SK-N-MC (cell line): Measurements from ENCODE around the gene AJAP1.
"Not testable (repeated sequence)": the region's sequence is repeated elsewhere in the genome, so short reads cannot be mapped to it uniquely, and the experiment has no call there.

Experiments
- DNase-seq: peaks from one replicate; pipeline ENCODE4 v3.0.0-alpha.2; 2011; ENCODE audit warnings: low read depth, low spot score
- H3K27ac ChIP-seq: fragments of 200-600 bp; sonication (generic); 2 replicates; pipeline ENCODE4 v1.5.1; 2016; ENCODE audit warnings: mixed run types
- H3K36me3 ChIP-seq: fragments of 200-600 bp; sonication (generic); 2 replicates; pipeline ENCODE4 v1.6.1; 2017; ENCODE audit warnings: antibody characterized with exemption, low read length, mixed read lengths; ENCODE audit not compliant: insufficient read depth
- H3K4me3 ChIP-seq: fragments of 200-600 bp; sonication (generic); 2 replicates; pipeline ENCODE4 v1.5.1; 2016
- H3K9ac ChIP-seq: fragments of 200-600 bp; sonication (generic); 2 replicates; pipeline ENCODE4 v1.8.0; 2017; ENCODE audit warnings: mixed run types, mixed read lengths; ENCODE audit not compliant: insufficient read length
- H3K9me3 ChIP-seq: fragments of 200-600 bp; sonication (generic); 2 replicates; pipeline ENCODE4 v1.6.1; 2017; ENCODE audit warnings: low read depth, mild to moderate bottlenecking, antibody characterized with exemption, low read length, moderate library complexity, mixed read lengths
- EZH2 ChIP-seq: fragments of 200-600 bp; sonication (generic); IDR thresholded peaks from one replicate; pipeline ENCODE4 v1.6.1; 2017; ENCODE audit warnings: antibody characterized with exemption
- FOXP2 ChIP-seq: optimal IDR thresholded peaks from 2 replicates; pipeline ENCODE3; 2011; ENCODE audit warnings: mild to moderate bottlenecking, moderate library complexity; ENCODE audit not compliant: insufficient read depth; ENCODE audit errors: extremely low read length, control extremely low read depth
- POLR2AphosphoS5 ChIP-seq: IDR thresholded peaks from 2 replicates; pipeline ENCODE4 v1.6.1; 2012; ENCODE audit warnings: mild to moderate bottlenecking, low read depth, low read length, borderline replicate concordance

The AJAP1 gene

DNA sequence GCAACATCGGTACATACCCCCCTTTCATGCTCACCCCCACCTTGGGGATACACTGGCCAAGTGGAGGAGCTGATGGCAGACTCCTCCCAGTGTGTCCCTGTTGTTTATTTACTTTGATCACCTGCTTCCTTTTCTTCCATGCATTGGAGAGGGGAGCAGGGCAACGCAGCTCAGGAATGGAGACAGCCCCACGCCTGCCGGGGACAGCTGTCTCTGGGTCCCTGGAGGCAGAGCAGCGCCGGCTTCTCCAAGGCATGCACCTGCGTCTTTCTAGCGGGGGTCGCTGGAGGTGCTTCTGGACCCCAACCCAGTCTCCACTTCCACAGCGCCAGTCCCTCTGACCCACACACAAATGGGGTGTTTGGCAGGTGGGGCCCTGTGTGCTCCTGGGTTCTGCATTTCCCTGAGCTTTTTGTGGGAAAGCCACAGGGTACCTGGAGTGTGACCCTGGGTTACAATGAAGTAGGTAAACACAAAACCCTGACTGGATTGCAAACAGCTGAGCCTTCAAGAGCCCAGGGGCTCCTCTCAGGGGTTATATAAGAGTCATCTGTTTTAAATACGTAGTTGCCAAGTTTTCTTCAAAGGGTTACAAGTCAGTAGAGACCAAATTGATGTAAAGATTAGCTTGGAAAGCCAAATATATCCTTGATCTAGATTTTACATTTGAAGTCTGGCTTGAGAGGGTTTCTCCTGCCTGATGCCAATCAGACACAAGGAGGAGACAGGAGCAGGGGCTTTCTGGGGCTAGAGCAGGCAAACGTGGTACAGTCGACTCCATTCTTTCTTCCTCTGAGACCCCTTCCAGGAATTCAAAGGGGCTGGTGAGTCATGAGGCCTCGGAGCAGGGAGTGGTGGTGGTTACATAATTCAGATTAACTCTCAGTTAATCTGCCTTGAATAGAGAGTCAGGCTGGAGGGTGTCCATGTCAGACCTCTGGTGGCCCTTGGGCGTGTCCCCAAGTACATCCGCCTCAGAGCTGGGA is 4.5 kb downstream of the AJAP1 start:
- Histone ChIP-seq H3K4me3 (no peak overlapping the region), H3K36me3 (no peaks in the 10 kb centered on the region), H3K9me3 (no peaks in the 10 kb centered on the region), H3K27ac (no peak overlapping the region), H3K9ac (no peak overlapping the region)
- no peak for DNase-seq
- TF ChIP-seq EZH2, result no peak

DNA sequence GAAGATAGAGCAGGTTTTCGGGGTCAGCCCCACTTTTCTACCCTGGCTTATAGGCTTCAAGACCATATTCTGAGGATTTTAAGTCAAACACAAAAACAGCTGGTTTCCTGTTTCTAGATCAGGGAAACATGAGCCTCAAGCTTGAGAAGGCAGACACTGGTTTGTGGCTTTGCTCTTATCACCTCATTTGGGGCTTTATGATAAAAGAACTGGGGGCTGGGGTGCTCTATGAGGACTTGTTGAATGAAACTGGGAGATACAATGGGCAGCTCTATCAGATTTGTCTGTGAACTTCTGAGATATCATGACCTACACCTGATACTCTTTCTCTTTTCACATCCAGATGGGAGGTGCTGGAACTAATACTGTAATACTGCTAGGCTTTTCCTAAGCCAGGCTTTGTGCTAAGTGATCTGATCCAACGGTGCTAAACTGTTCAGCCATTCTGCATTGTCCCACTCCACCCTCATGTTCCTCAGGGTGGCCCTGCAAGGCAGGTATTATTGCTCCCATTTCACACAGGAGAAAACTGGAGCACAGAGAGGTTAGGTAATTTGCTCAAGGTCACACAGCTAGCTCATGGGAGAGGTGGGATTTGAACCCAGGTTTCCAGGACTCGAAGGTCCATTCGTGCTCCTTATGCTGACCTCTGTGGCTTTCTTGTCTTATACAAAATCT is 6.6 kb downstream of the AJAP1 start:
- H3K4me3 ChIP-seq, result no peak overlapping the region
- H3K27ac ChIP-seq, result no peak overlapping the region
- no peaks in the 10 kb centered on the region for H3K36me3 ChIP-seq
- no peak for TF ChIP-seq POLR2AphosphoS5
- no peaks in the 10 kb centered on the region for H3K9me3 ChIP-seq
- no peak overlapping the region for H3K9ac ChIP-seq
- no peak for DNase-seq

DNA sequence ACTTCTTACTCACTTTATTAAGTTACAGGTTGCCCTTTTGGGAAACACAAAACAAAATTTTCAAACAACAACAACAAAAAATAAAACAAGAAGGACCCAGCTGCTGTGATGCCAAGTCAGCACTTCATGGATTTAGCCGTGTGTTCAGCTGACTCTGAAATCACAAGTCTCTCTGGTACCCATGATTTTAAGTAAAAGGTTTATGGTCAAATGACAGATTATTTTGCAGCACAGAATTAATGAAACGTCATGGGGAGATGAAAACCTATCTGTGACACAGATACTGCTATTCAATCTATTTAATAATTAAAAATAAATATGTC is 7.1 kb downstream of the AJAP1 start:
- Histone ChIP-seq H3K9ac (no peak overlapping the region), H3K4me3 (no peak overlapping the region), H3K36me3 (no peaks in the 10 kb centered on the region), H3K27ac (no peak overlapping the region), H3K9me3 (no peaks in the 10 kb centered on the region)
- DNase-seq, result no peak
- no peak for TF ChIP-seq POLR2AphosphoS5

DNA sequence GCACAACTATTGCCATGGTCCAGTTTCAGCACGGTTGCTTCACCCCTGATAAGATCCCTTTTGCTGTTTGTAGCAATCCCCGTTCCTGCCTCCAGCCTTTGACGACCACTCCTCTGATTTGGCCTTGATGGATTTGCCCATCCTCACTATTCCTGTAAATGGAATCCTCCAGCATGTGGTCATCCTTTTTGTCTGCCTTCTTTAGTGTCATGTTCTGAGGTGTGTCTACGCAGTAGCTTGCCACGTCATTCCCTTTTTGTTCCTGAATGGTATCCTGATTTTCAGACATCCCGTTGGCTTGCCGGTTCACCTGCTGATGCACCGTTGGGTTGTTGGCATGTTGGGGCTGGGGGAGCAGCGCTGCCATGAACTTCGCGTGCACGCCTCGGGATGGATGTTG is 7.8 kb downstream of the AJAP1 start:
- H3K9me3 ChIP-seq, result no peaks in the 10 kb centered on the region
- no peaks in the 10 kb centered on the region for H3K36me3 ChIP-seq
- TF ChIP-seq POLR2AphosphoS5, result no peak
- TF ChIP-seq EZH2, result no peak
- TF ChIP-seq FOXP2, result no peak
- no peak overlapping the region for H3K9ac ChIP-seq
- H3K27ac ChIP-seq, result no peak overlapping the region
- DNase-seq, result no peak
- no peak overlapping the region for H3K4me3 ChIP-seq

DNA sequence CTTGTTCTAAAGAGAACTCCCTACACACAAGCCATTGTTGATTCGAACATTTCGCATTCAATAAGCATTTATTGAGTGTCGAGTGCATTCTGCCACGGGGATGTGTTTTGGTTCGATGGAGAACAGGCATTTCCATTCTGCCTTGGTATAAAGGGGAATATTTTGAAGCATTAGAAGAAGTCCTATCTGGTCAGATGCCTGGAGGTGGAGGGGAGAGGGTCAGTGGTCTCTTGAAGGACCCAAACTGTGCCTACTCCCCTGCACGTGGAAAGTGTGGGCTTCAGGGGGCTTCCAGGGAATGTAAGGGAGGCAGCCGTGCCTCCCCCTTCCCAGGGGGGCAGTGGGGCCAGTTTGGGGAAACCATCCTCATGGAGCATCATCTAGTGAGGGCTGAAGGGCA is 8.3 kb downstream of the AJAP1 start:
- no peaks in the 10 kb centered on the region for H3K9me3 ChIP-seq
- DNase-seq, result no peak
- H3K27ac ChIP-seq, result no peak overlapping the region
- no peak overlapping the region for H3K9ac ChIP-seq
- H3K36me3 ChIP-seq, result no peaks in the 10 kb centered on the region
- no peak overlapping the region for H3K4me3 ChIP-seq
- TF ChIP-seq POLR2AphosphoS5 (no peak), FOXP2 (no peak), EZH2 (no peak)

DNA sequence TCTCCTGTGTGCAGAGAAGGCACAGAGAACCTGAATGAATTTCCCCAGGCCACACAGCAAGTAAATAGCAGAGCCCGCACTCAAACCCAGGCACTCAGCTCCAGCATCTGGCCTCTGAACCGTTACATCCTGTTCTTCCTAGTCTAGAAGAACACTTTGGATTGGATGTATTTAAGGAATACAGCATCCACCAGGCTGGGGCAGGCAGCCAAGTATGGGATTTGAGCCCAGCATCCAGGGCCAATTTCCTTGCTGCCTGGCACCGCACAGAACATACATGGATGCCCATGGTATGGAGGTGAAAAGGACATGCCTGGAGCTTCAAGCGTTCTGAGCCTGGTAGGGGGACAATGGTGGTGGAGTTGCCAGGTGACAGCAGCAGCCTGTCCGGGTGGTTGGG is 9.7 kb downstream of the AJAP1 start:
- no peak overlapping the region for H3K9ac ChIP-seq
- no peak overlapping the region for H3K27ac ChIP-seq
- DNase-seq, result no peak
- no peak for TF ChIP-seq EZH2
- TF ChIP-seq POLR2AphosphoS5, result no peak
- no peak for TF ChIP-seq FOXP2
- H3K36me3 ChIP-seq, result no peaks in the 10 kb centered on the region
- H3K4me3 ChIP-seq, result no peak overlapping the region
- H3K9me3 ChIP-seq, result no peaks in the 10 kb centered on the region

DNA sequence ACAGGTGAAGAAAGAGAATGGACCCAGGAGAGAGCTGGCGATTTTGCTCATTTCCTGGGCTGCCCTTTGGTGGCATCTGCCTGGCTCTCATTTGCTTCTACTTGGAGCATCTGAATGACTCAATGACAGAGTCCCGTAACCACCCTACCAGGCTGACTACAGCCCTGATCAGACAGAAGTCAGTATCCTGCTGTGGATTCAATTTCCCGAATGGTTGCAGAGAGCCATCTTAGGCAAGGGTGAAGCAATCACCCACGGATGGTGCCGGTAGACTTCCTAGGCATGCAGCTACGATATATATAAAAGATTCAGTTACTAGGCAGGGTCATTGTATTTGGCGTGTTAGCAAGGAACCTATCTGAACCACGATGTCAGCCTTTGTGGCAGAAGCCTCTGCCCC is 10.2 kb downstream of the AJAP1 start:
- no peak for DNase-seq
- Histone ChIP-seq H3K36me3 (no peaks in the 10 kb centered on the region), H3K4me3 (no peak overlapping the region), H3K9me3 (no peaks in the 10 kb centered on the region), H3K27ac (no peak overlapping the region), H3K9ac (no peak overlapping the region)
- no peak for TF ChIP-seq EZH2
- TF ChIP-seq POLR2AphosphoS5, result no peak
- no peak for TF ChIP-seq FOXP2

DNA sequence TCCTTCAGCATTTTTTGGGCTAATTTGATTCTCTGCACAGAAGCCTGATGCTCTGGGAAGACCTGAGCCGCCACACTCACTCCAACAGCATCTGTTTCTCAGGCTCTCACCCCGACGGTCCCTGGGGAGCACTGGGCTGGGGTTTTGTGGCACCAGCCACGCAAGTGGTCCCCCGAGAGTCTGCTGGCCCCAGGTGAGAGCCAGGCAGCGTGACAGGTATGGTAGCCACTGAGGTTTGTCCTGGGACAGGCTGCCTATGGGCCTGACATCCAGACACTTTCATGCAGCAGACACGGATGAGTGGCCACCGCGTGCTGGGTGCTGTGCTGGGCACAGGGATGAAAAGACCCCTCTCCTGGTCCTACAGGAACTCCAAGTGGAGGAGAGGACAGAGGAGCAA is 11.0 kb downstream of the AJAP1 start:
- Histone ChIP-seq H3K36me3 (no peaks in the 10 kb centered on the region), H3K9ac (no peak overlapping the region), H3K4me3 (no peak overlapping the region), H3K27ac (no peak overlapping the region), H3K9me3 (no peaks in the 10 kb centered on the region)
- TF ChIP-seq FOXP2, result no peak
- no peak for TF ChIP-seq POLR2AphosphoS5
- TF ChIP-seq EZH2, result no peak
- DNase-seq, result no peak

DNA sequence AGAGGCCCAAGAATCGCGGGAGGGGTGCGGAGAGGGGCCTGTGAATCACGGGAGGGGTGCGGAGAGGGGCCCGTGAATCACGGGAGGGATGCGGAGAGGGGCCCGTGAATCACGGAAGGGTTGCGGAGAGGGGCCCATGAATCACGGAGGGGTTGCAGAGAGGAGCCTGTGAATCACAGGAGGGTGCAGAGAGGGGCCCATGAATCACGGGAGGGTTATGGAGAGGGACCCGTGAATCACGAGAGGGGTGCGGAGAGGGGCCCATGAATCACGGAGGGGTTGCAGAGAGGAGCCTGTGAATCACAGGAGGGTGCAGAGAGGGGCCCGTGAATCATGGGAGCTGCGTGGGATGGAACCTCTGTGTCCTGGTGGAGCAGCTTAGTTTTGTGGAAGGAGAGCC is 12.3 kb downstream of the AJAP1 start:
- not testable (repeated sequence) for DNase-seq, H3K4me3 ChIP-seq, H3K9ac ChIP-seq, H3K27ac ChIP-seq, H3K36me3 ChIP-seq, H3K9me3 ChIP-seq
